ENCODE data around the gene AMOTL1.

DNA sequence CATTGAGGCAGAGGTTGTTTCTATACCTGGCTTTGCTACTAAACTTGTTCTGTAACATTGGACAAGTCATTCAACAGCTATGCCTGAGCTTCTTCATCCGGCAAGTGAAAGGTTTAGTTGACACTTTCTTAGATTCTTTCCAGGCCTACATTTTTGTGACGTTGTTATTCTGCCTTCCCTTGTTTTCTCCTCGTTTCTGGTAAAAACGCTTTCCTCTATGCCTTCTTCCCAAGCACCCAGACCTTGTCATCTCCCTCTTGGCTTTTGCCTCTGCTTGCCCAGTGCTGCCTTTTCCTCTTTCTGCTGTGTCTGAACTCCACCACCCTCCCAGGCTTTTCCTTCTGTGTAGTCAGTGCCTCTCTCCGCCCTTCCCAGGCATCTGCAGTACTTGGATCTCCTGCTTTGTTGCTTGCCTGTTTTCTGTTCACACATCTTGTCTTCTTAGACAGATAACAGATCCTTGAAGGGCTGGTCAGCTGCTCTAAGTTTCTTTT, 1.4 kb upstream of the AMOTL1 start:
- TF ChIP-seq, protein P1, sequence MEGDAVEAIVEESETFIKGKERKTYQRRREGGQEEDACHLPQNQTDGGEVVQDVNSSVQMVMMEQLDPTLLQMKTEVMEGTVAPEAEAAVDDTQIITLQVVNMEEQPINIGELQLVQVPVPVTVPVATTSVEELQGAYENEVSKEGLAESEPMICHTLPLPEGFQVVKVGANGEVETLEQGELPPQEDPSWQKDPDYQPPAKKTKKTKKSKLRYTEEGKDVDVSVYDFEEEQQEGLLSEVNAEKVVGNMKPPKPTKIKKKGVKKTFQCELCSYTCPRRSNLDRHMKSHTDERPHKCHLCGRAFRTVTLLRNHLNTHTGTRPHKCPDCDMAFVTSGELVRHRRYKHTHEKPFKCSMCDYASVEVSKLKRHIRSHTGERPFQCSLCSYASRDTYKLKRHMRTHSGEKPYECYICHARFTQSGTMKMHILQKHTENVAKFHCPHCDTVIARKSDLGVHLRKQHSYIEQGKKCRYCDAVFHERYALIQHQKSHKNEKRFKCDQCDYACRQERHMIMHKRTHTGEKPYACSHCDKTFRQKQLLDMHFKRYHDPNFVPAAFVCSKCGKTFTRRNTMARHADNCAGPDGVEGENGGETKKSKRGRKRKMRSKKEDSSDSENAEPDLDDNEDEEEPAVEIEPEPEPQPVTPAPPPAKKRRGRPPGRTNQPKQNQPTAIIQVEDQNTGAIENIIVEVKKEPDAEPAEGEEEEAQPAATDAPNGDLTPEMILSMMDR (IDR thresholded peaks at IDR 0.05) = no peak
- TF ChIP-seq POLR2A (IDR thresholded peaks at IDR 0.05) = no peak
